Esophagus muscularis mucosa (tissue), 4 donors: Measurements from ENCODE around the gene TMCO4. TPM values are rescaled to one million over a fixed set of nuclear protein-coding genes. Genes with fewer than 3 reads are reported as not detected.

Experiments used
- DNase-seq: peaks from one replicate; pipeline ENCODE4 v3.0.0-alpha.2; 2017; ENCODE audit errors: extremely low spot score
- H3K27ac ChIP-seq, 4 donors: fragments of 200-600 bp; sonication (generic); replicated peaks in 1 of 4; 1 replicate in 3 of 4; 2 replicates in 1 of 4; pipeline ENCODE4 v1.5.1; 2016 to 2019; ENCODE audit warnings: mild to moderate bottlenecking in 1 of 4
- H3K27me3 ChIP-seq, 4 donors: fragments of 200-600 bp; sonication (generic); one replicate each; pipeline versions ENCODE4 v1.5.1 to v1.6.0; 2016 to 2019
- H3K36me3 ChIP-seq, 4 donors: fragments of 200-600 bp; sonication (generic); one replicate each; pipeline ENCODE4 v1.5.1; 2016 to 2019
- H3K4me1 ChIP-seq, 4 donors: fragments of 200-600 bp; sonication (generic); one replicate each; pipeline ENCODE4 v1.5.1; 2016 to 2019
- H3K4me3 ChIP-seq, 4 donors: fragments of 200-600 bp; sonication (generic); 1 replicate in 2 of 4; 2 replicates in 2 of 4; pipeline ENCODE4 v1.5.1; 2016 to 2019; ENCODE audit warnings: mild to moderate bottlenecking in 4 of 4, moderate library complexity in 1 of 4
- H3K9me3 ChIP-seq, 4 donors: fragments of 200-600 bp; sonication (generic); 1 replicate in 3 of 4; 2 replicates in 1 of 4; pipeline ENCODE4 v1.5.1; 2016 to 2019
- CTCF ChIP-seq, 3 experiments: fragments of 200-600 bp in 2 of 3; fragments of 450-650 bp in 1 of 3; sonication (generic) in 2 of 3; IDR thresholded peaks; one replicate each; pipeline ENCODE4 v1.5.1; 2017 to 2019; ENCODE audit warnings: antibody characterized with exemption in 3 of 3, mild to moderate bottlenecking in 2 of 3, moderate library complexity in 1 of 3
- EP300 ChIP-seq: sonication (generic); formaldehyde crosslinking; IDR thresholded peaks from one replicate; pipeline ENCODE4 v1.6.1; 2017; ENCODE audit warnings: antibody characterized with exemption
- POLR2A ChIP-seq: fragments of 450-650 bp; IDR thresholded peaks from one replicate; pipeline ENCODE4 v1.6.1; 2017; ENCODE audit warnings: antibody characterized with exemption, moderate library complexity, mild to moderate bottlenecking, low read depth
- POLR2AphosphoS5 ChIP-seq, 2 donors: sonication (generic); formaldehyde crosslinking; IDR thresholded peaks; one replicate each; pipeline ENCODE4 v1.6.1; 2017; ENCODE audit warnings: antibody characterized with exemption in 2 of 2
- WGBS: methylation state at CpG from one replicate; pipeline ENCODE4 v1.1.5; 2018; 5-methylcytosine and 5-hydroxymethylcytosine counted together
- intact Hi-C: fragments of 100-400 bp; cut with DNase I; formaldehyde crosslinking; loops from one replicate; pipeline ENCODE4 v1.15.1; 2023
- total RNA-seq, 4 donors: library from RNA; depleted of rRNA; stranded (reverse); fragments of >200 nt; gene quantifications; one replicate each; pipeline versions ENCODE4 v1.1.0 to v1.2.1, GENCODE V29; 2016

TMCO4 gene
- total RNA-seq, 4 donors from 2014 or later: 20.8 to 34.4 (median 25.8) TPM

DNA sequence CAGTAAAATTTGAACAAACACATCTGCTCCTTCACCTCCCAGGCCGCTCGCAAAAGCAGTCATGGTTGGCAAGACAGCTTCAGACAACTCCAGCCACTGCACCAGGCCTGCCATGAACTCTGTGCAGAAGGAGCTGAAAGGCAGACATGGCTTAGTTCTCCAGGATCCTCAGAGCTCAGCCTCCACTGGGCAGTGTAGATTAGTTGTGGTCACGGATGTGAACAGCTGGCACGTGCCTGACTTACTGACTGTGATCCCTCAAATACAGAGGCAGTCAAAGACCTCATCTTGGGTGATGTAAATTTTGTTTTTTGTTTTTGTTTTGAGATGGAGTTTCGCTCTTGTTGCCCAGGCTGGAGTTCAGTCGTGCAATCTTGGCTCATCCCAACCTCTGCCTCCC, 28.4 kb downstream of the TMCO4 start:
- 90% methylated on average over 6 of the region's 6 CpGs for WGBS
- Histone ChIP-seq H3K36me3 (peaks cover 0 to 97% (median 49%) of the 10 kb centered on the region in 4 donors), H3K4me3 (no peak overlapping the region), H3K4me1 (no peaks in the 10 kb centered on the region), H3K27me3 (no peaks in the 10 kb centered on the region), H3K27ac (no peak overlapping the region), H3K9me3 (no peaks in the 10 kb centered on the region)
- no peak for DNase-seq
- no peak for TF ChIP-seq CTCF (IDR thresholded peaks at IDR 0.05)
- no peak for TF ChIP-seq POLR2AphosphoS5 (IDR thresholded peaks at IDR 0.05)
- no peak for TF ChIP-seq EP300
- TF ChIP-seq POLR2A: no peak
- intact Hi-C loops: no loop called here

DNA sequence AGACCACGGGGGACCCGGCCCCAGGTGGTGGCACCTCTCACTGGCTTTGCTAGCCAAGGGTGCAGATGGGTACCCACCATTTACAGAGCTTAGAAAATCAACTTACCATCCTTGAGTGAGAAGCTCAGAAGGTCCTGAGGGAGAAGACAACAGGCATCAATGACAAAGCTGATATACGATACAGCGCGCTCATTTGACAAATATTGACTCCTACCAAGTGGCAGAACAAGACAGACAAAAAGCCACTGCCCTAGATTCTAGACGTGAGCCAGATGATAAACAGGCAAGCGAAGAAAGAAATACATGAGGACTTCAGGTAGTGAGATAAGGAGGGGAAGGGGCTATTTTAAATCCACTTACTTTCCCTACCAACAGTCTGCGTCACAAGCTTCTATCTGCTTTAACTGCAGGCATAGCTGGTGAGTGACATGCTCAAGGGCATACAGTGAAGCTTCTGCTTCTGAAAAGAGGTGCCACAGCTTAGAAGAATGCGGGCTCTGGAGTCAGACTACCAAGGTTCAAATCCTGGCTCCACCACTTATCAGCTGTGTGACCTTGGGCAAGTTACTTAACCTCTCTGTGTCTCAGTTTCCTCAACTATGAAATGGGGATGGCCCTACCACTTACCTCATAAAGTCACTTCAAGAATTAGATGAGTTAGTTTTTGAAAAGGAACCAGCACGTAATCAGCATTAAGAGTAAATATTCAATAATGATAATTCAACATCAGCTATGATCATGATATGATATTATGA, 29.1 kb downstream of the TMCO4 start:
- Histone ChIP-seq H3K9me3 (no peaks in the 10 kb centered on the region), H3K4me1 (no peaks in the 10 kb centered on the region), H3K36me3 (peaks cover 0 to 91% (median 50%) of the 10 kb centered on the region in 4 donors), H3K27me3 (no peaks in the 10 kb centered on the region), H3K27ac (no peak overlapping the region), H3K4me3 (no peak overlapping the region)
- intact Hi-C loops: no loop called here
- no peak for DNase-seq
- TF ChIP-seq CTCF (IDR thresholded peaks at IDR 0.05) (no peak), EP300 (no peak), POLR2AphosphoS5 (IDR thresholded peaks at IDR 0.05) (no peak), POLR2A (no peak)
- 86% methylated on average over 10 of the region's 10 CpGs for whole genome bisulfite sequencing

- Histone ChIP-seq H3K4me1 (no peaks in the 10 kb centered on the region), H3K27me3 (no peaks in the 10 kb centered on the region), H3K9me3 (no peaks in the 10 kb centered on the region), H3K4me3 (no peak overlapping the region), H3K36me3 (peaks cover under 1 to 88% (median 51%) of the 10 kb centered on the region in 4 donors), H3K27ac (no peak overlapping the region)
- intact Hi-C loops: no loop called here
- no peak for TF ChIP-seq POLR2AphosphoS5 (IDR thresholded peaks at IDR 0.05)
- TF ChIP-seq POLR2A: no peak
- no peak for TF ChIP-seq CTCF (IDR thresholded peaks at IDR 0.05)
- TF ChIP-seq EP300: no peak
- DNase-seq: no peak
- WGBS: 86% methylated on average over 10 of the region's 10 CpGs
These were observed 30.3 kb downstream of the TMCO4 start for GRCh38 chr1:19769211-19769932.

GRCh38 chr1:19768353-19769210, 31.1 kb downstream of the TMCO4 start:
- intact Hi-C loops: no loop called here
- DNase-seq: no peak
- TF ChIP-seq POLR2A: no peak
- TF ChIP-seq POLR2AphosphoS5 (IDR thresholded peaks at IDR 0.05): no peak
- no peak for TF ChIP-seq CTCF (IDR thresholded peaks at IDR 0.05)
- no peak for TF ChIP-seq EP300
- no peaks in the 10 kb centered on the region for H3K4me1 ChIP-seq
- H3K36me3 ChIP-seq: peaks cover 6 to 88% (median 53%) of the 10 kb centered on the region in 4 donors
- H3K4me3 ChIP-seq: no peak overlapping the region
- no peak overlapping the region for H3K27ac ChIP-seq
- H3K9me3 ChIP-seq: no peaks in the 10 kb centered on the region
- 89% methylated on average over 17 of the region's 18 CpGs for WGBS
- H3K27me3 ChIP-seq: no peaks in the 10 kb centered on the region
